ENCODE results near the gene ZNRF2. TPM values are rescaled to one million over a fixed set of nuclear protein-coding genes. Genes with fewer than 3 reads are reported as not detected.

ZNRF2 gene
- total and polyA plus RNA-seq, 2 of the 13 experiments (the other 11 are each of a cell fraction or from before 2014, with no cell fraction given), result 3.5 to 7.7 TPM

DNA sequence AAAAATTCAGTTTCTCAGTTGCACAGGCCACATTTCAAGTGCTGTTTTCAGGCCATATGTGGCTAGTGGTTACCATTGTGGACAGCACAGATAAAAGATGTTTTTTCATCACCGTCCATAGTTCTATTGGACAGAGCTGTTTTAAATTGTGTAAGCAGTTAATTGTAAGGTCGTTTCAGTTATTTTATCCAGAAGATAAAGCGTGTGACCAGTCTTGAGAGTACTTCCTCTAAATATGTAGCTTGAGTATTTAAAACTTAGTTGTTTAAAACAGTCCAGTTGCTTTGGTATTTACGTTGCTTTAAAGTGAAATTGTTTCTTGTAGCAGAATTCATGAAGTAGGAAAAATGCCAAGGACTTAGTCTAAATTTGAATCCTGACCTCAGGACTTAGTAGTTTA, 66.9 kb downstream of the ZNRF2 start (continued):
- TF ChIP-seq, protein P1, sequence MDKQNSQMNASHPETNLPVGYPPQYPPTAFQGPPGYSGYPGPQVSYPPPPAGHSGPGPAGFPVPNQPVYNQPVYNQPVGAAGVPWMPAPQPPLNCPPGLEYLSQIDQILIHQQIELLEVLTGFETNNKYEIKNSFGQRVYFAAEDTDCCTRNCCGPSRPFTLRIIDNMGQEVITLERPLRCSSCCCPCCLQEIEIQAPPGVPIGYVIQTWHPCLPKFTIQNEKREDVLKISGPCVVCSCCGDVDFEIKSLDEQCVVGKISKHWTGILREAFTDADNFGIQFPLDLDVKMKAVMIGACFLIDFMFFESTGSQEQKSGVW (CRISPR knock-in tag; IDR thresholded peaks at IDR 0.05; ENCODE audit: borderline replicate concordance), result no peak
- TF ChIP-seq ZNF615 (CRISPR knock-in tag; IDR thresholded peaks at IDR 0.05; ENCODE audit: borderline replicate concordance), result no peak
- TF ChIP-seq CBX5 (CRISPR knock-in tag; IDR thresholded peaks at IDR 0.05; ENCODE audit: borderline replicate concordance), result no peak
- no peak for TF ChIP-seq KLF11 (CRISPR knock-in tag; IDR thresholded peaks at IDR 0.05)
- no peak for TF ChIP-seq JUND (CRISPR knock-in tag; IDR thresholded peaks at IDR 0.05)
- TF ChIP-seq TP53 (CRISPR knock-in tag; conservative IDR thresholded peaks at IDR 0.05), result no peak
- no peak for TF ChIP-seq ZFX (CRISPR knock-in tag; IDR thresholded peaks at IDR 0.05; ENCODE audit: low read depth)
- TF ChIP-seq KAT2B (IDR thresholded peaks at IDR 0.05; ENCODE audit: borderline replicate concordance, low read depth, low read length), result no peak
- TF ChIP-seq JARID2 (CRISPR knock-in tag; IDR thresholded peaks at IDR 0.05; ENCODE audit: insufficient replicate concordance), result no peak
- no peak for TF ChIP-seq ZNF225 (CRISPR knock-in tag; IDR thresholded peaks at IDR 0.05)
- TF ChIP-seq ZIK1 (CRISPR knock-in tag; IDR thresholded peaks at IDR 0.05; ENCODE audit: borderline replicate concordance, low read depth), result no peak

GRCh38 chr7:30351724-30352123, 67.3 kb downstream of the ZNRF2 start:
- no peak overlapping the region for H2AFZ ChIP-seq (ENCODE audit: low read length)
- no peaks in the 10 kb centered on the region for H3K27me3 ChIP-seq (ENCODE audit: control insufficient read depth in 1 of 2, insufficient read depth in 2 of 2, low read length in 2 of 2)
- in situ Hi-C loops (cut with HindIII; ENCODE audit: extremely low pct_ligation_motif_present, low pct_unique_long_range_greater_than_20kb) (no loop called here), intact Hi-C loops (cut with micrococcal nuclease; ENCODE audit: unreplicated experiment) (no loop called here)
- H3K36me3 ChIP-seq (replicated peaks in 1 of 2; ENCODE audit: control insufficient read depth in 1 of 2, insufficient read depth in 2 of 2, low read length in 2 of 2), result no peaks in the 10 kb centered on the region
- no peak overlapping the region for H3K27ac ChIP-seq (ENCODE audit: extremely low read length, insufficient read depth, low read length)
- ChIA-PET POLR2A (no interaction called here), CTCF (ENCODE audit: low intra/inter-chr PET ratio, low total read pairs) (no interaction called here)
- no peaks in the 10 kb centered on the region for H3K9me3 ChIP-seq (ENCODE audit: low read length)
- no peak overlapping the region for H3K9ac ChIP-seq (ENCODE audit: insufficient read depth, low read depth, low read length)
- ATAC-seq (no peak), FAIRE-seq (no peak), DNase-seq (ENCODE audit: low spot score) (no peak)
- H3K4me2 ChIP-seq (ENCODE audit: low read depth, low read length), result no peak overlapping the region
- H3K4me3 ChIP-seq (replicated peaks in 1 of 3; ENCODE audit: insufficient read depth in 1 of 3, low read depth in 2 of 3, low read length in 3 of 3), result no peak overlapping the region
- peaks cover 7% of the 10 kb centered on the region for H3K79me2 ChIP-seq (ENCODE audit: insufficient read depth, low read length)
- BruUV-seq (replicated peaks), result no TSS peak
- 83% methylated on average over 2 of the region's 2 CpGs for WGBS (ENCODE audit: low lambda C conversion rate)
- no peaks in the 10 kb centered on the region for H4K20me1 ChIP-seq (ENCODE audit: insufficient read depth, low read length)
- H3K4me1 ChIP-seq (ENCODE audit: insufficient read depth, low read length), result peaks cover 13% of the 10 kb centered on the region; the same call in 1 of the 2 replicates
- TF ChIP-seq TRIM24 (CRISPR knock-in tag; IDR thresholded peaks at IDR 0.05) (no peak), ZNF713 (CRISPR knock-in tag; IDR thresholded peaks at IDR 0.05) (no peak), ZNF180 (CRISPR knock-in tag; IDR thresholded peaks at IDR 0.05; ENCODE audit: borderline replicate concordance, low read depth) (no peak), KLF15 (CRISPR knock-in tag; IDR thresholded peaks at IDR 0.05; ENCODE audit: borderline replicate concordance) (no peak), TBX2 (CRISPR knock-in tag; IDR thresholded peaks at IDR 0.05; ENCODE audit: borderline replicate concordance) (no peak)
- TF ChIP-seq, protein P2, sequence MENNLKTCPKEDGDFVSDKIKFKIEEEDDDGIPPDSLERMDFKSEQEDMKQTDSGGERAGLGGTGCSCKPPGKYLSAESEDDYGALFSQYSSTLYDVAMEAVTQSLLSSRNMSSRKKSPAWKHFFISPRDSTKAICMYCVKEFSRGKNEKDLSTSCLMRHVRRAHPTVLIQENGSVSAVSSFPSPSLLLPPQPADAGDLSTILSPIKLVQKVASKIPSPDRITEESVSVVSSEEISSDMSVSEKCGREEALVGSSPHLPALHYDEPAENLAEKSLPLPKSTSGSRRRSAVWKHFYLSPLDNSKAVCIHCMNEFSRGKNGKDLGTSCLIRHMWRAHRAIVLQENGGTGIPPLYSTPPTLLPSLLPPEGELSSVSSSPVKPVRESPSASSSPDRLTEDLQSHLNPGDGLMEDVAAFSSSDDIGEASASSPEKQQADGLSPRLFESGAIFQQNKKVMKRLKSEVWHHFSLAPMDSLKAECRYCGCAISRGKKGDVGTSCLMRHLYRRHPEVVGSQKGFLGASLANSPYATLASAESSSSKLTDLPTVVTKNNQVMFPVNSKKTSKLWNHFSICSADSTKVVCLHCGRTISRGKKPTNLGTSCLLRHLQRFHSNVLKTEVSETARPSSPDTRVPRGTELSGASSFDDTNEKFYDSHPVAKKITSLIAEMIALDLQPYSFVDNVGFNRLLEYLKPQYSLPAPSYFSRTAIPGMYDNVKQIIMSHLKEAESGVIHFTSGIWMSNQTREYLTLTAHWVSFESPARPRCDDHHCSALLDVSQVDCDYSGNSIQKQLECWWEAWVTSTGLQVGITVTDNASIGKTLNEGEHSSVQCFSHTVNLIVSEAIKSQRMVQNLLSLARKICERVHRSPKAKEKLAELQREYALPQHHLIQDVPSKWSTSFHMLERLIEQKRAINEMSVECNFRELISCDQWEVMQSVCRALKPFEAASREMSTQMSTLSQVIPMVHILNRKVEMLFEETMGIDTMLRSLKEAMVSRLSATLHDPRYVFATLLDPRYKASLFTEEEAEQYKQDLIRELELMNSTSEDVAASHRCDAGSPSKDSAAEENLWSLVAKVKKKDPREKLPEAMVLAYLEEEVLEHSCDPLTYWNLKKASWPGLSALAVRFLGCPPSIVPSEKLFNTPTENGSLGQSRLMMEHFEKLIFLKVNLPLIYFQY (CRISPR knock-in tag; IDR thresholded peaks at IDR 0.05; ENCODE audit: borderline replicate concordance), result no peak
- TF ChIP-seq, protein P3, sequence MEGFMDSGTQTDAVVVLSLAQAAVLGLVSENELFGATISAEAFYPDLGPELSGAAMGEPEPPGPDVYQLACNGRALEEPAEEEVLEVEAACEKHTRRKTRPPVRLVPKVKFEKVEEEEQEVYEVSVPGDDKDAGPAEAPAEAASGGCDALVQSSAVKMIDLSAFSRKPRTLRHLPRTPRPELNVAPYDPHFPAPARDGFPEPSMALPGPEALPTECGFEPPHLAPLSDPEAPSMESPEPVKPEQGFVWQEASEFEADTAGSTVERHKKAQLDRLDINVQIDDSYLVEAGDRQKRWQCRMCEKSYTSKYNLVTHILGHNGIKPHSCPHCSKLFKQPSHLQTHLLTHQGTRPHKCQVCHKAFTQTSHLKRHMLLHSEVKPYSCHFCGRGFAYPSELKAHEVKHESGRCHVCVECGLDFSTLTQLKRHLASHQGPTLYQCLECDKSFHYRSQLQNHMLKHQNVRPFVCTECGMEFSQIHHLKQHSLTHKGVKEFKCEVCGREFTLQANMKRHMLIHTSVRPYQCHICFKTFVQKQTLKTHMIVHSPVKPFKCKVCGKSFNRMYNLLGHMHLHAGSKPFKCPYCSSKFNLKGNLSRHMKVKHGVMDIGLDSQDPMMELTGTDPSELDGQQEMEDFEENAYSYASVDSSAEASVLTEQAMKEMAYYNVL (CRISPR knock-in tag; IDR thresholded peaks at IDR 0.05; ENCODE audit: borderline replicate concordance), result no peak

Measured in HepG2 (cell line).